ENCODE results near the gene STH.

- TF ChIP-seq CSDC2 (CRISPR knock-in tag; IDR thresholded peaks at IDR 0.05) (no peak), ZNF565 (CRISPR knock-in tag; conservative IDR thresholded peaks at IDR 0.05; ENCODE audit: low read depth) (no peak), ZFP30 (CRISPR knock-in tag; IDR thresholded peaks at IDR 0.05) (no peak), PATZ1 (CRISPR knock-in tag; IDR thresholded peaks at IDR 0.05; ENCODE audit: borderline replicate concordance) (no peak), TOX (CRISPR knock-in tag; IDR thresholded peaks at IDR 0.05; ENCODE audit: borderline replicate concordance) (no peak), ARNTL (CRISPR knock-in tag; IDR thresholded peaks at IDR 0.05; ENCODE audit: borderline replicate concordance, low read depth) (no peak), ISL1 (CRISPR knock-in tag; IDR thresholded peaks at IDR 0.05) (no peak), BACH2 (CRISPR knock-in tag; IDR thresholded peaks at IDR 0.05; ENCODE audit: borderline replicate concordance) (no peak), RARB (CRISPR knock-in tag; IDR thresholded peaks at IDR 0.05) (no peak)
- TF ChIP-seq, protein P1, sequence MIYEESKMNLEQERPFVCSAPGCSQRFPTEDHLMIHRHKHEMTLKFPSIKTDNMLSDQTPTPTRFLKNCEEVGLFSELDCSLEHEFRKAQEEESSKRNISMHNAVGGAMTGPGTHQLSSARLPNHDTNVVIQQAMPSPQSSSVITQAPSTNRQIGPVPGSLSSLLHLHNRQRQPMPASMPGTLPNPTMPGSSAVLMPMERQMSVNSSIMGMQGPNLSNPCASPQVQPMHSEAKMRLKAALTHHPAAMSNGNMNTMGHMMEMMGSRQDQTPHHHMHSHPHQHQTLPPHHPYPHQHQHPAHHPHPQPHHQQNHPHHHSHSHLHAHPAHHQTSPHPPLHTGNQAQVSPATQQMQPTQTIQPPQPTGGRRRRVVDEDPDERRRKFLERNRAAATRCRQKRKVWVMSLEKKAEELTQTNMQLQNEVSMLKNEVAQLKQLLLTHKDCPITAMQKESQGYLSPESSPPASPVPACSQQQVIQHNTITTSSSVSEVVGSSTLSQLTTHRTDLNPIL (CRISPR knock-in tag; IDR thresholded peaks at IDR 0.05; ENCODE audit: low read depth) = no peak
Observed at GRCh38 chr17:46013502-46014165, 14.6 kb downstream of the STH start.
